Inflammatory macrophage (primary cell): ENCODE measurements around the gene ACAP1.
"Not testable (repeated sequence)": the region's sequence is repeated elsewhere in the genome, so short reads cannot be mapped to it uniquely, and the experiment has no call there.

Experiments used
- DNase-seq, 2 donors: peaks; one replicate each; pipeline ENCODE4 v3.0.0-alpha.2; 2020 to 2022

ACAP1 gene

GRCh38 chr17:7329374-7329996, 6.8 kb upstream of the ACAP1 start:
- DNase-seq: peak; percentile 98 to 100

GRCh38 chr17:7329997-7330637, 6.2 kb upstream of the ACAP1 start:
- DNase-seq: peak; percentile 26 to 71

GRCh38 chr17:7330638-7331015, 5.7 kb upstream of the ACAP1 start:
- DNase-seq: no peak

GRCh38 chr17:7332111-7332510, 4.2 kb upstream of the ACAP1 start:
- no peak for DNase-seq

- not testable (repeated sequence) for DNase-seq
Measured at GRCh38 chr17:7332600-7333069, 3.7 kb upstream of the ACAP1 start.

- DNase-seq: no peak
Measured at GRCh38 chr17:7334938-7335538, 1.3 kb upstream of the ACAP1 start.

GRCh38 chr17:7335765-7336164, 564 bp upstream of the ACAP1 start:
- DNase-seq: not testable (repeated sequence)

GRCh38 chr17:7337600-7337999, 1.3 kb downstream of the ACAP1 start:
- DNase-seq: not testable (repeated sequence)

- DNase-seq: peak; percentile 15 to 50
Measured at GRCh38 chr17:7340179-7340578, 3.9 kb downstream of the ACAP1 start.

GRCh38 chr17:7341842-7342241, 5.5 kb downstream of the ACAP1 start:
- no peak for DNase-seq

GRCh38 chr17:7343250-7343649, 6.9 kb downstream of the ACAP1 start:
- DNase-seq: no peak

- no peak for DNase-seq
Measured at GRCh38 chr17:7346761-7347614, 10.7 kb downstream of the ACAP1 start.

GRCh38 chr17:7347630-7348477, 11.5 kb downstream of the ACAP1 start:
- no peak for DNase-seq

GRCh38 chr17:7348478-7349242, 12.3 kb downstream of the ACAP1 start:
- DNase-seq: no peak

- peak; percentile 88 to 91 for DNase-seq
Measured at GRCh38 chr17:7351665-7352502, 15.6 kb downstream of the ACAP1 start, which contains the start of gene KCTD11. Gene KCTD11, plus strand, starts transcription at chr17:7352162.

GRCh38 chr17:7352503-7352889, 16.2 kb downstream of the ACAP1 start:
- DNase-seq: no peak

GRCh38 chr17:7352910-7353635, 16.7 kb downstream of the ACAP1 start:
- no peak for DNase-seq

GRCh38 chr17:7354262-7354843, 18.0 kb downstream of the ACAP1 start:
- no peak for DNase-seq

GRCh38 chr17:7355053-7355452, 18.7 kb downstream of the ACAP1 start, which contains the start of gene TMEM95:
Gene TMEM95, plus strand, starts transcription at chr17:7355156. Its CDS starts 49 bp downstream, at chr17:7355205.
- DNase-seq: no peak
